HEK293T (cell line): ENCODE results near the gene PSMB7.

Source experiments
- CTCF ChIA-PET: fragments of 350-600 bp; formaldehyde crosslinking; extraction: SDS; loops from one replicate; lab custom pipeline; 2021; ENCODE audit warnings: antibody characterized with exemption, inconsistent platforms; lab: Yijun Ruan, JAX
- POLR2A ChIA-PET: fragments of 350-600 bp; formaldehyde crosslinking; extraction: SDS; loops from one replicate; lab custom pipeline; 2020; ENCODE audit warnings: antibody characterized with exemption, inconsistent platforms; lab: Yijun Ruan, JAX
- DNase-seq: peaks from one replicate; pipeline ENCODE4 v3.0.0; 2012; ENCODE audit warnings: mixed read lengths; ENCODE audit errors: extremely low spot score
- ARNT ChIP-seq: fragments of 450-650 bp; IDR thresholded peaks from 2 replicates; pipeline ENCODE4 v1.6.1; 2017; ENCODE audit warnings: mild to moderate bottlenecking
- BHLHE40 ChIP-seq: fragments of 450-650 bp; IDR thresholded peaks from 2 replicates; pipeline ENCODE4 v1.6.1; 2016; ENCODE audit warnings: mild to moderate bottlenecking, moderate library complexity, borderline replicate concordance
- CTBP1 ChIP-seq: fragments of 450-650 bp; IDR thresholded peaks from 2 replicates; pipeline ENCODE4 v1.6.1; 2016; ENCODE audit warnings: borderline replicate concordance
- ELF4 ChIP-seq: fragments of 450-650 bp; IDR thresholded peaks from 2 replicates; pipeline ENCODE4 v1.6.1; 2017; ENCODE audit warnings: antibody characterized with exemption
- FOXA1 ChIP-seq: fragments of 450-650 bp; IDR thresholded peaks from 2 replicates; pipeline ENCODE4 v1.6.1; 2016; ENCODE audit warnings: mild to moderate bottlenecking
- FOXK2 ChIP-seq: fragments of 450-650 bp; IDR thresholded peaks from 2 replicates; pipeline ENCODE4 v1.6.1; 2016; ENCODE audit warnings: mild to moderate bottlenecking
- FOXM1 ChIP-seq: fragments of 450-650 bp; IDR thresholded peaks from 2 replicates; pipeline ENCODE4 v1.6.1; 2017; ENCODE audit warnings: mild to moderate bottlenecking, borderline replicate concordance
- HDGF ChIP-seq: fragments of 450-650 bp; IDR thresholded peaks from 2 replicates; pipeline ENCODE4 v1.6.1; 2017; ENCODE audit warnings: antibody characterized with exemption, borderline replicate concordance
- L3MBTL2 ChIP-seq: fragments of 450-650 bp; conservative IDR thresholded peaks from 2 replicates; pipeline ENCODE4 v1.6.1; 2016; ENCODE audit warnings: mild to moderate bottlenecking
- LEF1 ChIP-seq: fragments of 450-650 bp; IDR thresholded peaks from 2 replicates; pipeline ENCODE4 v1.6.1; 2017; ENCODE audit warnings: mild to moderate bottlenecking, borderline replicate concordance
- NFRKB ChIP-seq: fragments of 450-650 bp; IDR thresholded peaks from 2 replicates; pipeline ENCODE4 v1.6.1; 2016; ENCODE audit warnings: mild to moderate bottlenecking, moderate library complexity
- PKNOX1 ChIP-seq: fragments of 450-650 bp; IDR thresholded peaks from 2 replicates; pipeline ENCODE4 v1.6.1; 2016
- SP1 ChIP-seq: fragments of 450-650 bp; IDR thresholded peaks from 2 replicates; pipeline ENCODE4 v1.6.1; 2017
- SUZ12 ChIP-seq: fragments of 450-650 bp; IDR thresholded peaks from 2 replicates; pipeline ENCODE4 v1.6.1; 2016; ENCODE audit warnings: mild to moderate bottlenecking
- TARDBP ChIP-seq: fragments of 450-650 bp; IDR thresholded peaks from 2 replicates; pipeline ENCODE4 v1.6.1; 2016
- ZNF384 ChIP-seq: fragments of 450-650 bp; IDR thresholded peaks from 2 replicates; pipeline ENCODE4 v1.6.1; 2016

The PSMB7 gene

GRCh38 chr9:124321935-124322334 lies 93.3 kb downstream of the PSMB7 start:
- no peak for DNase-seq
- ChIA-PET CTCF (interaction anchor here (0.6 to 1.0 kb wide), 3 partner anchors 76 to 863 kb away, joined by 3 read pairs; no protein-coding TSS in a partner anchor), POLR2A (no interaction called here)
- no peak for TF ChIP-seq SUZ12
- TF ChIP-seq FOXA1: no peak
- no peak for TF ChIP-seq BHLHE40
- TF ChIP-seq FOXK2: no peak
- TF ChIP-seq FOXM1: no peak
- TF ChIP-seq PKNOX1: no peak
- no peak for TF ChIP-seq SP1
- no peak for TF ChIP-seq L3MBTL2
- no peak for TF ChIP-seq ELF4
- TF ChIP-seq NFRKB: no peak
- no peak for TF ChIP-seq CTBP1
- no peak for TF ChIP-seq ZNF384
- TF ChIP-seq TARDBP: no peak
- no peak for TF ChIP-seq ARNT
- TF ChIP-seq HDGF: no peak
- TF ChIP-seq LEF1: no peak

- TF ChIP-seq CTBP1 (no peak), FOXA1 (no peak), ARNT (no peak), BHLHE40 (no peak), SP1 (no peak), FOXM1 (no peak), FOXK2 (no peak), NFRKB (no peak), LEF1 (no peak), ELF4 (no peak), SUZ12 (no peak), PKNOX1 (no peak), L3MBTL2 (no peak), ZNF384 (no peak), TARDBP (no peak), HDGF (no peak)
- DNase-seq: no peak
- POLR2A ChIA-PET: no interaction called here
- CTCF ChIA-PET: interaction anchor here (0.6 to 1.5 kb wide), 3 partner anchors 34 to 195 kb away, joined by 3 read pairs; no protein-coding TSS in a partner anchor
These were observed 93.8 kb downstream of the PSMB7 start for GRCh38 chr9:124321416-124321815.

- CTCF ChIA-PET: interaction anchor here (0.6 to 1.5 kb wide), 4 partner anchors 36 to 194 kb away, joined by 3 to 5 read pairs (median 3); no protein-coding TSS in a partner anchor
- peak; percentile 87 for DNase-seq
- TF ChIP-seq BHLHE40 (no peak), FOXK2 (no peak), SUZ12 (no peak), SP1 (no peak), FOXM1 (no peak), HDGF (no peak), FOXA1 (no peak), LEF1 (no peak), NFRKB (no peak), TARDBP (no peak), PKNOX1 (no peak), ZNF384 (no peak), CTBP1 (no peak), L3MBTL2 (no peak), ARNT (no peak)
- POLR2A ChIA-PET: no interaction called here
These were observed 94.9 kb downstream of the PSMB7 start for GRCh38 chr9:124320062-124320973.

GRCh38 chr9:124315882-124316281 lies 99.4 kb downstream of the PSMB7 start:
- DNase-seq: no peak
- CTCF ChIA-PET: no interaction called here
- TF ChIP-seq TARDBP (no peak), NFRKB (no peak), FOXM1 (no peak), PKNOX1 (no peak), SUZ12 (no peak), BHLHE40 (no peak), ELF4 (no peak), L3MBTL2 (no peak), ZNF384 (no peak), ARNT (no peak), SP1 (no peak), LEF1 (no peak), CTBP1 (no peak), FOXK2 (no peak), HDGF (no peak), FOXA1 (no peak)
- POLR2A ChIA-PET: no interaction called here

- TF ChIP-seq NFRKB: no peak
- no peak for TF ChIP-seq BHLHE40
- no peak for TF ChIP-seq PKNOX1
- CTCF ChIA-PET: no interaction called here
- POLR2A ChIA-PET: interaction anchor here (0.6 kb wide), 1 partner anchor 64 kb away, joined by 4 read pairs; no protein-coding TSS in a partner anchor
These were observed 101.3 kb downstream of the PSMB7 start for GRCh38 chr9:124313940-124314339.

More at GRCh38 chr9:124313940-124314339, 101.3 kb downstream of the PSMB7 start:
- DNase-seq: no peak
